AG10803 (cell line): ENCODE results near the gene LEUTX.

ENCODE experiments used
- DNase-seq: peaks from one replicate; pipeline ENCODE4 v3.0.0; 2010; ENCODE audit warnings: low read depth
- H3K4me3 ChIP-seq: 2 replicates; pipeline ENCODE4 v1.5.1; 2011; ENCODE audit warnings: mild to moderate bottlenecking, low read length, control low read depth
- CTCF ChIP-seq: conservative IDR thresholded peaks from 2 replicates; pipeline ENCODE4 v1.5.1; 2011; ENCODE audit warnings: mild to moderate bottlenecking, low read length, control low read depth, inconsistent platforms

LEUTX gene, protein sequence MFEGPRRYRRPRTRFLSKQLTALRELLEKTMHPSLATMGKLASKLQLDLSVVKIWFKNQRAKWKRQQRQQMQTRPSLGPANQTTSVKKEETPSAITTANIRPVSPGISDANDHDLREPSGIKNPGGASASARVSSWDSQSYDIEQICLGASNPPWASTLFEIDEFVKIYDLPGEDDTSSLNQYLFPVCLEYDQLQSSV

DNA sequence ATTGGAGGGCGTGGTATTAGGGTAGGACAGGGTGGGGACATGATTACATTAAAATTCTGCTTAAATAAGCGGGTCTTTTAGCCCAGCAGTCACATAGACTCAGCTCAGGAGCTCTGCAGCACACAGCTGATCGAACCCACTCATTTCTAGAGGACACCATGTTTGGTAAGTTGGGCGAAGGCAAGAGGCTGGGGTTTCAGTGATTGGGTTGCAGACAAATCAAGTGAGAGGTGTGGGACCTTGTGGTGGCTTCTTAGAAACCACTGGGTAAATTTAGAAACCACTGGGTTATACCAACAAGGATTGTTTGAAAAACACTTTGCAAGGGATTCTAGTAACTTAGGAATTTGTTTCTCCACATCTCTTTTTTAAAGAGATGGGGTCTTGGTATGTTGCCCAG lies at the start of gene LEUTX:
Gene LEUTX, plus strand, starts transcription at position 92 of the 400 bp plus-strand sequence. Its CDS starts 67 bp downstream, at position 159.
- no peak for TF ChIP-seq CTCF
- H3K4me3 ChIP-seq, result no peak within 1 kb of the TSS
- DNase-seq, result no peak

DNA sequence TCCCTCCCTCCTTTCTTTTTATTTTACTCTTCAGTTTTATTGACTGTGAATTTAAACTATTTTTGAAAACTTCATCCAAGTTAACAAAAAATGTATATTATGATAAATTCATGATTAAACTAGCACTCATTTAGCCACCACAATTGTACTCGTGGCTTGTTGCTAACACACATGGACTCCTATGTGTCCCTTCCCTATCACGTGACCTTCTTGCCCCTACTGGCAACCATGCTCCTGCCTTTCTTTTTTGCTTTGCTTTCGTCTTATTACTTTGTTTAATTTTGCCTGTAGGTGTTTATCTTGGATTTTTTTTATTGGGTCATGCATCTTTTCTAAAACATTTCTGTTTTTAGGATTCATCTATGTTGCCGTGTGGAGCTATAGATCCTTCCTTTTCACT lies 49.1 kb upstream of the LEUTX start:
- no peak overlapping the region for H3K4me3 ChIP-seq
- TF ChIP-seq CTCF, result no peak
- no peak for DNase-seq

- no peak for DNase-seq
- no peak for TF ChIP-seq CTCF
- no peak overlapping the region for H3K4me3 ChIP-seq
Observed at GRCh38 chr19:39731685-39732084, 47.0 kb upstream of the LEUTX start.

DNA sequence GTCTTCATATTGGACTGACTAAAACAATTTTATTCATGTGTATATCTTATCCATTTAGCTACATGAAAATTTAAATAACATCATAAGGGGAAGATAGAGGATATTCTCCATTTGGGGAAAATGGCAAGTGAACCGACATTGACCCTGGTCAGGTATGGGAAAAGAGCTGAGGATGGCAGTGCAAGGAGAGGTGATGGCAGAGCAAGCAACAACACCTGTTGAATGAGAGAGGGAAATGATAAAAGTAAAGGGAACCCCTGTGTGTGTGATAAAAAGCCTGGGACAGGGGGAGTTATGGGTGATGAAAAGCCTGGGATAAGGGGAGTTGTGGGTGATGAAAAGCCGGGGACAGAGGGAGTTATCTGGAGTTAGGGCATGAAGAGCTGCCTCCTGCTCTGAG lies 44.8 kb upstream of the LEUTX start:
- TF ChIP-seq CTCF, result no peak
- no peak overlapping the region for H3K4me3 ChIP-seq
- DNase-seq, result no peak

- no peak for DNase-seq
- TF ChIP-seq CTCF, result no peak
- H3K4me3 ChIP-seq, result no peak overlapping the region
Observed at GRCh38 chr19:39735688-39736087, 43.0 kb upstream of the LEUTX start.

- no peak for TF ChIP-seq CTCF
- DNase-seq, result no peak
- H3K4me3 ChIP-seq, result no peak overlapping the region
Observed at GRCh38 chr19:39736088-39736487, 42.6 kb upstream of the LEUTX start.

GRCh38 chr19:39737351-39737750 lies 41.3 kb upstream of the LEUTX start:
- no peak for DNase-seq
- TF ChIP-seq CTCF, result no peak
- H3K4me3 ChIP-seq, result no peak overlapping the region
